Stimulated activated CD4-positive, alpha-beta T cell treated with anti-CD3 and anti-CD28 coated beads, TNF-alpha, amount 100 ng/mL, for 4 hours (primary cell): ENCODE results near the gene CASK.

Experiments
- DNase-seq, 3 experiments: peaks; one replicate each; pipeline ENCODE4 v3.0.0-alpha.2; 2020; ENCODE audit warnings: low read depth in 3 of 3

Gene CASK

DNA sequence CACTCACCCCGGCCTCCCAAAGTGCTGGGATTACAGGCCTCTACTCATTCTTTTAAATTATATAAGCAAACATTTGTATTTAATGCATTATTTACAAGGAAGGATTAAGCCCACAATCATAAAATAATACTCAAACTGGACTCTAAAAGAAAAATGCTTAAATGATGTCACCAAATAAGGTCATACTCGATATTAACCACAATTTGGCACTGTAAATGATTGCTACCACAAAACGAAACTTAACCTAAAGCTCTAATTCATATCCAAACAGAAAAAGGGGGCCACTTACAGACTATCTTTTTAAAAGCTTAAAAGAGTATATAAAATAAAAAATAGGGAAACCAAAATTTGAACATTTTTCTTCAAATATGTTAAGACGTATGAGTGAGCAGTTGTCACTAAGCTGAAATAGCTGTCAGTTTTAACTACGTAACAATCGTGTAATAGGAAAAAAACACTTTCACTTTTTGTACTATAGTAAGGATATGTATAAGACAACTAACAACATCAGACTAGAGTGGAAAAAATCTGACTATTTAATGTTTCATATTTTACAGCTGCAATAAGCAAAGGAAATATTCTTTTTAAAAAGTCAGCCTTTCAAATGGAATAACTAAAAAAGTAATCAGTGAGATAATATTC, 342.8 kb downstream of the CASK start:
- no peak for DNase-seq

GRCh38 chrX:41563876-41564275, 359.5 kb downstream of the CASK start:
- DNase-seq: no peak

DNA sequence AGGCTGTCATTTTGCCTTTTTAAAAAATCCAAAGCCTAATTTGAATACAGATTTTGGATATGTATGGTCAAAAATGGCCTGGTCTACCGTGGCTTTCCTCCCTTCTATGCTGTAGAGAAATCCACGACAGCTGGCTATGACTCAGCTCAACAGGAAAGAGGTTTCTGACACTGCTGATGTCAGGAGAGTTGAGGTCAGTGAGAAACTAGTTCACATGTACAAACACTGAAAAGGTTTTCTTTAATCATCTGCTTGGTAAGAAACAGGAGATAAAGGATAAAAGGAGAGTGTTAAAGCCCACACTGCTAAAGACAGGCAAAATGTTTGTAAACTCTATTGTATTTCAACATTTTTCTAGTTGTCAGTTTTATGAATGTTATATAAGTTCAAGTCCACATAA, 362.3 kb downstream of the CASK start:
- DNase-seq: peak in 1 of 3 experiments; percentile 5

DNA sequence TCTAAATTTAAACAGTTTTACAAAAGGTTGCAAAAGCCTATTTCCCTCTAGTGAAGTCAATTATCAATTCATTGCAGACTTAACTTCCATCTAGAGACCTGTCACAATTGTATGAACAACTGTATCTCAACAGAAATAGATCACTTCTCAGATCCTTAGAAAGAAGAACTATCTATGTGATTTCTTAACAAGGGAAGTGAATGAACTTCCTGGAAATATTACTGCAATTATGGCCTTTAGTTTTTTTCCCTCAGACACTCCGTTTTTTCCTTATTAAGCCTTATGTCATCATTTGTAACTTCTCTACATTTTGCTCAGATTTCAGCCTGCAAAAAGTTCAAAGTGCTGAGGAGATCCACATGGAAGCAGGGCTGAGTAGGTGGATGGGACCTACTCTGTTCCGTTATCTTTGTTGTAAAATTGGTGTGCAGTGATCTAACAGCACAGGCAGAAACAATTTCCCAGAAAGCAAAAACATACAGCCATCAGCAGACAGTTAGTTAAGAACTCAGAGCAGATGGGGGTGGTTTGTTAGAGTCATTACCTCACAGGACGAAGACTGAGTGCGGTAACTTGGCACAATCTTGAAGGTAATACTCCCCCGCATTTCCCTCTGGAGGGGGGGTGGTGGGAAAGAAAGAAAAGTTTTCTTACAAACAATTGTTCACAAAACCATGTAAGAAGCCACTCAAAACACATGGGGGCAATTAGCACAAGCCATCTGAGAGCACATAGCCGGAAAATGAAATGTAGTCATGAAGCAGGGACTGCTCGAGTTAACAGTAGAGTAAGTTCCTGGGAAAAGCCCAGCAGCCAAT, 363.9 kb downstream of the CASK start:
- peak in 1 of 3 experiments; percentile 11 for DNase-seq

- no peak for DNase-seq
Measured at GRCh38 chrX:41558531-41558930, 364.8 kb downstream of the CASK start.

DNA sequence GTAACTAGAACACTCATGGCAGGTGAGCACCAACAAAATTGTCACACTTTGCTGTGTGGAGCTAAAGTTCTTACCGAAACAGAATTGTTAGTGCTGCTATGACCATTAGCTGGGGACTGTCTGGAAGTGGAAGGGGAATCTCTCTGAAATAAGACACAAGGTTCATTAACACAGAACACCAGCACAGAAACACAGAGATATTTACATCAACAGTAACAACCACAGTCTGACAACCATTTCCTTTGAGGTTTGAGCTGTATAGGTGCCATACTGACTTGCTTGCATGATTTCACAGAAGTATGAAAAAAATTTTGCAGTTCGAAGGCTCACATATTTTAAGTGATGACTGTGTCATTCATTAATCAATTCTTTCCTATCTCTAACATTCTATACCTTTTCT, 366.4 kb downstream of the CASK start:
- DNase-seq: no peak

- DNase-seq: no peak
Measured at GRCh38 chrX:41553688-41554087, 369.7 kb downstream of the CASK start.

GRCh38 chrX:41548411-41548810, 374.9 kb downstream of the CASK start:
- no peak for DNase-seq

GRCh38 chrX:41543668-41544067, 379.7 kb downstream of the CASK start:
- no peak for DNase-seq

DNA sequence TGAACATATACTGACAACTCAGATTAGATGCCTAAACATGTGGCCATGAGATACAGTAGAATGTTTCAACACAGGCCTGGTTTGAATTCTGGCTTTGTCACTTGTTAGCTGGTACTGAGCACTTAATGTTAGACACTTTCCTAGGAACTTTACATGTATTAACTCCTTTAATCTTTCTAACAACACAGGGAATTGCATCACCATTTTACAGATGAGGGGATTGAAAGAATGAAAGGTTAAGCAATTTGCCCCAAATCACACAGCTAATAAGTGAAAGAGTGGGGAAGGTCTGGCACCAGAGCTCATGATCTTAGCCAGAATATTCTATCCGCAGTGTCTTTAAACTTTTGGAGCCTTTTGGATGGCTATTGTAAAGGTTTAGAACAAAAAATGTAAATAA, 380.3 kb downstream of the CASK start:
- no peak for DNase-seq

DNA sequence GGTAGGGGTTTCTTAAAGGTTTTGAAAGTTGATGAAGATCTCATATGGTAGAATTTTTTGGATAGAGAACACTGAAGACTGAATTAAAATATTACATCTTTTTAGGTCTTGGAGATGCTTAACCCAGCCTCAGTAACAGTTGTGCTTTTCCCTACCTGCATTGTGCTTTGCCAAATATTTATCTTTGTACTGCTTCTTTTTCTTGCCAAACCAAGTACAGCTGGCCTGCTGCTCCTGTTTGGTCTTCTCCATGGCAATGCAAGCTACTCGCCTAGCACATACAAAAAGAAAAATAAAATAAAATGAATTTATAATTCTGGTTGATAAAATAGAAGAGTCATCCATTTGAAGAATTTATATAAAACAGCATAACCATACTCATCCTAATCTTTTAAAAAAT, 380.8 kb downstream of the CASK start:
- DNase-seq: no peak

- no peak for DNase-seq
Measured at GRCh38 chrX:41542135-41542534, 381.2 kb downstream of the CASK start.

DNA sequence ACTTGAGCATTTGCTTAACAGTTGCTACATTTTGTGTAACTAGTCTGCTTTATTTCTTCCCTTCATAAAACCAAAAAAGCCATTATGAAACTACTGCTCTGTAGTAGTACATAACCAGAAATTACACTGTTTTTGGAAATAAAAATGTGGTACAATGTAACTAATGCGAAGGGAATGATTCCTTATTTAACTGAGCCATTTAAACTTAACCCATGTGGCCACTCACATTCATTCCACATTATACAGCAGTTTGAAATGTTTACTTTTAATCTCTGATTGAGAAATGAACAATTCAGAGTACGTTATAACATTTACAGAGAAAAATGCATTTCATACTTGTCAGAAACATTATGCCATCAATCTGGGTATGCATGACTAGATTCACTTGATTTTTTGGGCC, 382.0 kb downstream of the CASK start:
- DNase-seq: no peak

DNA sequence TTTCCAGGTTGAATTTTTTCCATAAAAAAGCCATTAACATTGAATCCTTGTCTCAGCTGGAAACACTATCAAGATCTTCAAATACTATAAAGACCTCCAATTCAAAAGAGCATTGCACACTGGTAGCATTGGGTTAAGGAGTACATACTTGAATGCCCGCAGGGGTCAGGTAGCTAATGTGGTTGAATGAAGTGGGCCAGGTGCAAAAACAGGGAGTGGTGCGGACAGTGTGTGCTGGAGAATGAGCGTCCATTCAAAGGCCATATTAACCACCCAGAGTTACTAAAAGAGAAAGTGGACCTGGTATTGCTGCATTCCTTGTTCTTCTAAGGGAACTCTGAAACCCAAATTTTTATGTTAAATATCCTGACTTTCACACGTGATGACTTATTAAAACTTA, 384.6 kb downstream of the CASK start:
- DNase-seq: no peak

DNA sequence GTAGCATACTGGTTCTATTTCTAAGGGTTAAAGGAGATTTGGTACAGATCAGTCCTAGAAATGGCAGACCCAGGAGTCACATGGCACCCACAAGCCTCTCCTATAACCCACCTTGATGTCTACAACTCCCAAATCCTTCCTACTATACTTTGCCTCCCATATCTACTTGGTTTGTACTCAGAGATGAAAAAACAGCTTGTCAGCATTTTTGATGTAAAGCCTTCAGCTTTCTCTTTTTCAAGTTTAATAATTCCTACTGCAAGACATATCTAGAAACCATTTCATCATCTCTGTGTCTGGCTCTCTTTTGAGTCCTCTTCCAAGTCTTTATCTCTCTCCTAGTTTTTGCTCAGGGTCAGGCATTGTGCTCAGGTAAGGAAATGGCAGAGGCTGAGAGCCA, 393.3 kb downstream of the CASK start:
- no peak for DNase-seq

GRCh38 chrX:41529221-41529620, 394.1 kb downstream of the CASK start:
- no peak for DNase-seq

DNA sequence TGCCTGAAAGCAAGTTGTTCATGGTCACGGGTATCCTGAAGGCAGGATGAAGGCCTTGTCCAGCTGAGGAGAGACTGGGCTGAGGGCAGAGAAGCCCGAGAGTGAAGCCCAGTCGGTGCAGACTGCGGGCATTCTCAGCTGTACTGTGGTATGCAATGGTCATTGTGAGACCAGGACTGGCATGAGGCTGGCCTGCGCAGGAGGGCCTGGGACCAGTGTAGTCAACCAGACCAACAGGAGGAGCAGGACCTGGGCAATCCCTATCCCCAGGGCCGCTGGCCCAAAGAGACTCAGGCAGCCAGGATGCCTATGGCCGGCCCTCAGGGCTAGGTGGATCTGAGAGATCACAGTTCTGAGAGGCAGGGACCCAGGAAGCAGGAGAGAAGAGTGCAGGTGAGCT, 394.6 kb downstream of the CASK start:
- DNase-seq: no peak

DNA sequence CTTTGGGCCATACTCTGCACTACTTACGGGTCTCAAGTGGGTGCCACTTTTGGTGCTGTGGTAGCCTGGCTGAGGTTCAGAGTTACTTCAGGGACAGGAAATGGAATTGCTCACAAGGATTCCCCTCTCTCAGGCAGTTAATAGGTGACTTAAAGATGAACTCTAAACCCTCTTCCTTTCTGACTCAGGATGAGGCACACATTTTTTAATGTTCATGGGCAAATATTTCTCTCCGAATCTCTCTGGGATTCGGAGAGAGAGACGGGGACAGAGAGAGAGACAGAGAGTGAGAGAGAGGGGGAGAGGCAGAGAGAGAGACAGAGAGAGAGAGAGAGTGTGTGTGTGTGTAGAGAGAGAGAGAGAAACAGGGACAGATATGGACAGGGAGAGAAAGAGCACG, 396.4 kb downstream of the CASK start:
- no peak for DNase-seq

DNA sequence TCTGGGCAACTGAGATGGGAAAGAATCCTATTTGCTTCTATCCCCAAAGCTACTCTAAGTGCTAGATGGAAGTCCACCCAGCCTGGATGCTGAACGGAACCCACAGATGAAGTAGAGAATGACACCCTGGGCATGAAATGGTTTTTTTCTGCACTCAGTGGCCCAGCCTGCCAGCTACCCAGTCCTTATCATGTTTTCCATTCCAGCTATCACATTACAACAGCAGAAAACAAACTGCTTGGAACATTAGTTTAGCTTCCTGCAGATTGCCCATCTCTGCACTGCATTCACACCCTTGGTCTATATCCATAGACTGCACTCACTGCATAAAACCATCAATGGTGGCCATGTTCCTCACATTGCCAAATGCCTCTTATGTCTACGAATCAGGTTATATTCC, 397.1 kb downstream of the CASK start:
- DNase-seq: no peak

DNA sequence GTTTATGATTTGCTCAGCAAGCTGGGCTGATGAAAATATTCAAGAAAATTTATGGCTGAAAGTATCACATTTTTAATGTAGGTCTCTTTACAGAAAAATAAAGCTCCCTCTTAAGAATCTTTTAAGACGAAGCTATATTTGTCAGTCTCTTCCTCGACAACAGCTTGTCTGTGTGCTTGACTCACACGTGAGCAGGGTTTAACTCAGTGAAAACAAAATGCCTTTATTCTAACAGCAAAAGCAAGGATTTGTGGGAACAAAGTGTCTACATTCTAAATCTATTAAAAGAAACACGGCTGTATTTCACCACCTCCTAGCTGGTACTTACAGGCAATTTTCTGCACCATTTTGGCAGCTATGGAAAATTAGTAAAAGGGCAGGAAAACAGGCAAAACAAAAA, 400.7 kb downstream of the CASK start:
- no peak for DNase-seq

- no peak for DNase-seq
Measured at GRCh38 chrX:41522081-41522480, 401.3 kb downstream of the CASK start.

GRCh38 chrX:41519468-41519867, 403.9 kb downstream of the CASK start:
- DNase-seq: no peak

DNA sequence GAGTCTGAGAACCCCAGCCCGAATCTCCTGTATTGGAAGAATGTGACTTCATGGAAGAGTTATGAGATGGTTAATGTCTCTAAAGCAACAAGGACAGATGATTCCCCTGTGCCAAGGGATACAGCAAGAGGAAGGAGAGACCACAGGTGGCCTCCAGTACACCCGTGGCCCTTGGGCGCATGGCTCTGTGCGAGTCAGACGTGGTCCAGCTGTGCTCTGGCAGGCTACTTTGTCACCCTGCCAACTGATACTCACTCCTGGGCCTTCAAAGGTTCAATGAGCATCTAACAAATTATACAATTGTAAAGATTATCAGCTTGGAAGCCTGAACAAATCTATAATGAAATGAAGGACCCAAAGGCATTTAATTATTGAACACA, 404.5 kb downstream of the CASK start:
- no peak for DNase-seq
